HepG2 (cell line): Measurements from ENCODE around the gene ZNF367. TPM values are rescaled to one million over a fixed set of nuclear protein-coding genes. Genes with fewer than 3 reads are reported as not detected.

Source experiments
- ELF4 ChIP-seq: sonication (generic); formaldehyde crosslinking; IDR thresholded peaks from 2 replicates; pipeline ENCODE4 v1.5.0; 2020; ENCODE audit warnings: missing genetic modification reagents, mild to moderate bottlenecking, moderate library complexity, borderline replicate concordance
- FOXM1 ChIP-seq: sonication (generic); formaldehyde crosslinking; IDR thresholded peaks from 2 replicates; pipeline ENCODE4 v1.5.0; 2020; ENCODE audit warnings: missing genetic modification reagents
- MEF2D ChIP-seq: sonication (generic); formaldehyde crosslinking; IDR thresholded peaks from 2 replicates; pipeline ENCODE4 v1.5.1; 2020; ENCODE audit warnings: mild to moderate bottlenecking, missing genetic modification reagents
- POLR2A ChIP-seq, 2 experiments: IDR thresholded peaks; 2 replicates each; pipeline ENCODE4 v1.6.1; 2011; ENCODE audit warnings: low read depth in 2 of 2, low read length in 2 of 2, mild to moderate bottlenecking in 1 of 2, moderate library complexity in 1 of 2; ENCODE audit not compliant: insufficient read depth in 1 of 2
- SOX5 ChIP-seq: IDR thresholded peaks from 2 replicates; pipeline ENCODE4 v1.6.1; 2016; ENCODE audit warnings: borderline replicate concordance
- YEATS2 ChIP-seq: sonication (generic); formaldehyde crosslinking; IDR thresholded peaks from 2 replicates; pipeline ENCODE4 v1.4.0; 2020; ENCODE audit warnings: missing genetic modification reagents, borderline replicate concordance
- ZKSCAN5 ChIP-seq: sonication (generic); formaldehyde crosslinking; IDR thresholded peaks from 2 replicates; pipeline ENCODE4 v1.5.1; 2020; ENCODE audit warnings: mild to moderate bottlenecking, missing genetic modification reagents
- ZNF251 ChIP-seq: sonication (generic); formaldehyde crosslinking; IDR thresholded peaks from 2 replicates; pipeline ENCODE4 v1.9.0; 2021; ENCODE audit warnings: mild to moderate bottlenecking, missing genetic modification reagents
- ZNF263 ChIP-seq: sonication (generic); formaldehyde crosslinking; IDR thresholded peaks from 2 replicates; pipeline ENCODE4 v1.4.0; 2020; ENCODE audit warnings: missing genetic modification reagents
- ZNF616 ChIP-seq: sonication (generic); formaldehyde crosslinking; IDR thresholded peaks from 2 replicates; pipeline ENCODE4 v1.5.0; 2020; ENCODE audit warnings: low read depth, mild to moderate bottlenecking, missing genetic modification reagents
- ZNF672 ChIP-seq: sonication (generic); formaldehyde crosslinking; IDR thresholded peaks from 2 replicates; pipeline ENCODE4 v1.8.1; 2022; ENCODE audit warnings: missing genetic modification reagents
- ZNF782 ChIP-seq: sonication (generic); formaldehyde crosslinking; IDR thresholded peaks from 2 replicates; pipeline ENCODE4 v1.4.0; 2020; ENCODE audit warnings: missing genetic modification reagents, mild to moderate bottlenecking, borderline replicate concordance
- polyA plus RNA-seq, 8 experiments: library from polyadenylated mRNA; depleted of rRNA in 3 of 8; stranded (reverse) in 7 of 8; unstranded in 1 of 8; fragments of >200 nt; fragmentation: Illumina TruSeq in 4 of 8; extraction: Trizol in 4 of 8; gene quantifications; 2 replicates each; pipeline versions ENCODE4 v1.2.1 to v1.2.3, GENCODE V29; 2011 to 2016; ENCODE audit warnings: low read depth in 4 of 8, missing spikeins in 1 of 8, mixed read lengths in 1 of 8; ENCODE audit not compliant: insufficient read depth in 1 of 8
- total RNA-seq, 5 experiments: library from RNA; depleted of rRNA; stranded (reverse); fragments of >200 nt; fragmentation: Illumina TruSeq; extraction: Trizol; gene quantifications; 2 replicates each; pipeline ENCODE4 v1.2.3, GENCODE V29; 2016; ENCODE audit warnings: low read depth in 1 of 5
- TF ChIP-seq, protein P1 (sequence below): sonication (generic); formaldehyde crosslinking; IDR thresholded peaks from 2 replicates; pipeline ENCODE4 v1.5.0; 2020; ENCODE audit warnings: mild to moderate bottlenecking, missing genetic modification reagents, borderline replicate concordance
- TF ChIP-seq, protein P2 (sequence below): sonication (generic); formaldehyde crosslinking; IDR thresholded peaks from 2 replicates; pipeline ENCODE4 v1.4.0; 2020; ENCODE audit warnings: missing genetic modification reagents; ENCODE audit errors: not compliant biosample characterization
- TF ChIP-seq, protein P3 (sequence below): sonication (generic); formaldehyde crosslinking; conservative IDR thresholded peaks from 2 replicates; pipeline ENCODE4 v1.8.0; 2022; ENCODE audit warnings: missing genetic modification reagents
- TF ChIP-seq, protein P4 (sequence below): sonication (generic); formaldehyde crosslinking; IDR thresholded peaks from 2 replicates; pipeline ENCODE4 v1.9.0; 2021; ENCODE audit warnings: missing genetic modification reagents, borderline replicate concordance

ZNF367 gene
- total and polyA plus RNA-seq, 2 of the 13 experiments (the other 11 are each of a cell fraction or from before 2014, with no cell fraction given), result 2.9 to 7.7 TPM

DNA sequence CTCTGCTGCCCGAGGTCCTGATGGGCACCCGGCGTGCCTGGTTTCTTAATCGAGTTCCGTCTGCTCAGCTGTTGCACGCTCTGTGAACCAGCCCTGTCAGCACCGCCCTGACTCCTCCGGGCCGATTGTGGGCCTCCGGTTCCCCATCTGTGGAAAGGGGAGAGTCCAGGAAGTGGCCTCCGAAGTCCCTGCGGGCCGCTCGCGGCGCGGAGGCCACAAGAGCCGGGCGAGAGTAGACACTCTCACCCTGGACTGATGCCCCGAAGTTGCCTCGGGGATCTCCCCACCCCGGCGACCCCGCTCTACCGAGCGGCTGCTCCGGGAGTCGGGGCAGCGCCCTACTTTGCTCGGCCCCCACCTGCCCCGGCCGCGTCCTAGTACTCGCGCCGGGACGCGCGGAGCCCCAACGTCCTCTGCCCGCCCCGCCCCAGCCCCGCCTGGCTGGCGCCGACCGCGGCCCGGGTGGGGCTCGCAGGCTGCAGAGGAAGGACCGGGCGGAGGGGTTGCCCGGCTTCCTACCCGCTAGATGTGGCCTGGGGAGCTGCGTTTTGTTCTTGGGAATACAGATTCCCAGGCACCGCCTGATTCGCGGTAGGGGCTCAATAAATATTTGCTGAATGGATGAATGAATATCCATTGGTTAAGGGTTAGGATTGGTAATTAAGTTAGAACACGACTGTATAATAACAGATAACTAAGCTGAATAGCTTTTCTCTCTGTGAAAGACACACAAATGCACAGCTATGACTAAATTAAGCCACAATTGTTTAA, 935 bp upstream of the ZNF367 start (continued):
- TF ChIP-seq, protein P1, sequence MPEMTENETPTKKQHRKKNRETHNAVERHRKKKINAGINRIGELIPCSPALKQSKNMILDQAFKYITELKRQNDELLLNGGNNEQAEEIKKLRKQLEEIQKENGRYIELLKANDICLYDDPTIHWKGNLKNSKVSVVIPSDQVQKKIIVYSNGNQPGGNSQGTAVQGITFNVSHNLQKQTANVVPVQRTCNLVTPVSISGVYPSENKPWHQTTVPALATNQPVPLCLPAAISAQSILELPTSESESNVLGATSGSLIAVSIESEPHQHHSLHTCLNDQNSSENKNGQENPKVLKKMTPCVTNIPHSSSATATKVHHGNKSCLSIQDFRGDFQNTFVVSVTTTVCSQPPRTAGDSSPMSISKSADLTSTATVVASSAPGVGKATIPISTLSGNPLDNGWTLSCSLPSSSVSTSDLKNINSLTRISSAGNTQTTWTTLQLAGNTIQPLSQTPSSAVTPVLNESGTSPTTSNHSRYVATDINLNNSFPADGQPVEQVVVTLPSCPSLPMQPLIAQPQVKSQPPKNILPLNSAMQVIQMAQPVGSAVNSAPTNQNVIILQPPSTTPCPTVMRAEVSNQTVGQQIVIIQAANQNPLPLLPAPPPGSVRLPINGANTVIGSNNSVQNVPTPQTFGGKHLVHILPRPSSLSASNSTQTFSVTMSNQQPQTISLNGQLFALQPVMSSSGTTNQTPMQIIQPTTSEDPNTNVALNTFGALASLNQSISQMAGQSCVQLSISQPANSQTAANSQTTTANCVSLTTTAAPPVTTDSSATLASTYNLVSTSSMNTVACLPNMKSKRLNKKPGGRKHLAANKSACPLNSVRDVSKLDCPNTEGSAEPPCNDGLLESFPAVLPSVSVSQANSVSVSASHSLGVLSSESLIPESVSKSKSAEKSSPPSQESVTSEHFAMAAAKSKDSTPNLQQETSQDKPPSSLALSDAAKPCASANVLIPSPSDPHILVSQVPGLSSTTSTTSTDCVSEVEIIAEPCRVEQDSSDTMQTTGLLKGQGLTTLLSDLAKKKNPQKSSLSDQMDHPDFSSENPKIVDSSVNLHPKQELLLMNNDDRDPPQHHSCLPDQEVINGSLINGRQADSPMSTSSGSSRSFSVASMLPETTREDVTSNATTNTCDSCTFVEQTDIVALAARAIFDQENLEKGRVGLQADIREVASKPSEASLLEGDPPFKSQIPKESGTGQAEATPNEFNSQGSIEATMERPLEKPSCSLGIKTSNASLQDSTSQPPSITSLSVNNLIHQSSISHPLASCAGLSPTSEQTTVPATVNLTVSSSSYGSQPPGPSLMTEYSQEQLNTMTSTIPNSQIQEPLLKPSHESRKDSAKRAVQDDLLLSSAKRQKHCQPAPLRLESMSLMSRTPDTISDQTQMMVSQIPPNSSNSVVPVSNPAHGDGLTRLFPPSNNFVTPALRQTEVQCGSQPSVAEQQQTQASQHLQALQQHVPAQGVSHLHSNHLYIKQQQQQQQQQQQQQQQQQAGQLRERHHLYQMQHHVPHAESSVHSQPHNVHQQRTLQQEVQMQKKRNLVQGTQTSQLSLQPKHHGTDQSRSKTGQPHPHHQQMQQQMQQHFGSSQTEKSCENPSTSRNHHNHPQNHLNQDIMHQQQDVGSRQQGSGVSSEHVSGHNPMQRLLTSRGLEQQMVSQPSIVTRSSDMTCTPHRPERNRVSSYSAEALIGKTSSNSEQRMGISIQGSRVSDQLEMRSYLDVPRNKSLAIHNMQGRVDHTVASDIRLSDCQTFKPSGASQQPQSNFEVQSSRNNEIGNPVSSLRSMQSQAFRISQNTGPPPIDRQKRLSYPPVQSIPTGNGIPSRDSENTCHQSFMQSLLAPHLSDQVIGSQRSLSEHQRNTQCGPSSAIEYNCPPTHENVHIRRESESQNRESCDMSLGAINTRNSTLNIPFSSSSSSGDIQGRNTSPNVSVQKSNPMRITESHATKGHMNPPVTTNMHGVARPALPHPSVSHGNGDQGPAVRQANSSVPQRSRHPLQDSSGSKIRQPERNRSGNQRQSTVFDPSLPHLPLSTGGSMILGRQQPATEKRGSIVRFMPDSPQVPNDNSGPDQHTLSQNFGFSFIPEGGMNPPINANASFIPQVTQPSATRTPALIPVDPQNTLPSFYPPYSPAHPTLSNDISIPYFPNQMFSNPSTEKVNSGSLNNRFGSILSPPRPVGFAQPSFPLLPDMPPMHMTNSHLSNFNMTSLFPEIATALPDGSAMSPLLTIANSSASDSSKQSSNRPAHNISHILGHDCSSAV (CRISPR knock-in tag), result no peak
- TF ChIP-seq ELF4, result no peak
- TF ChIP-seq SOX5, result no peak
- TF ChIP-seq, protein P2, sequence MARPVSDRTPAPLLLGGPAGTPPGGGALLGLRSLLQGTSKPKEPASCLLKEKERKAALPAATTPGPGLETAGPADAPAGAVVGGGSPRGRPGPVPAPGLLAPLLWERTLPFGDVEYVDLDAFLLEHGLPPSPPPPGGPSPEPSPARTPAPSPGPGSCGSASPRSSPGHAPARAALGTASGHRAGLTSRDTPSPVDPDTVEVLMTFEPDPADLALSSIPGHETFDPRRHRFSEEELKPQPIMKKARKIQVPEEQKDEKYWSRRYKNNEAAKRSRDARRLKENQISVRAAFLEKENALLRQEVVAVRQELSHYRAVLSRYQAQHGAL, result no peak
- no peak for TF ChIP-seq ZNF616 (CRISPR knock-in tag)
- peak; percentile 54; the same call in 1 of the 2 replicates for TF ChIP-seq ZNF672 (CRISPR knock-in tag)
- no peak for TF ChIP-seq ZNF782 (CRISPR knock-in tag)
- TF ChIP-seq, protein P3, sequence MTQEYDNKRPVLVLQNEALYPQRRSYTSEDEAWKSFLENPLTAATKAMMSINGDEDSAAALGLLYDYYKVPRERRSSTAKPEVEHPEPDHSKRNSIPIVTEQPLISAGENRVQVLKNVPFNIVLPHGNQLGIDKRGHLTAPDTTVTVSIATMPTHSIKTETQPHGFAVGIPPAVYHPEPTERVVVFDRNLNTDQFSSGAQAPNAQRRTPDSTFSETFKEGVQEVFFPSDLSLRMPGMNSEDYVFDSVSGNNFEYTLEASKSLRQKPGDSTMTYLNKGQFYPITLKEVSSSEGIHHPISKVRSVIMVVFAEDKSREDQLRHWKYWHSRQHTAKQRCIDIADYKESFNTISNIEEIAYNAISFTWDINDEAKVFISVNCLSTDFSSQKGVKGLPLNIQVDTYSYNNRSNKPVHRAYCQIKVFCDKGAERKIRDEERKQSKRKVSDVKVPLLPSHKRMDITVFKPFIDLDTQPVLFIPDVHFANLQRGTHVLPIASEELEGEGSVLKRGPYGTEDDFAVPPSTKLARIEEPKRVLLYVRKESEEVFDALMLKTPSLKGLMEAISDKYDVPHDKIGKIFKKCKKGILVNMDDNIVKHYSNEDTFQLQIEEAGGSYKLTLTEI (CRISPR knock-in tag), result no peak
- no peak for TF ChIP-seq FOXM1 (CRISPR knock-in tag)
- no peak for TF ChIP-seq ZNF251 (CRISPR knock-in tag)
- TF ChIP-seq POLR2A (IDR thresholded peaks at IDR 0.05; ENCODE audit: insufficient read depth in 1 of 2, low read depth in 2 of 2, low read length in 2 of 2), result peak; percentile 66 to 68
- TF ChIP-seq, protein P4, sequence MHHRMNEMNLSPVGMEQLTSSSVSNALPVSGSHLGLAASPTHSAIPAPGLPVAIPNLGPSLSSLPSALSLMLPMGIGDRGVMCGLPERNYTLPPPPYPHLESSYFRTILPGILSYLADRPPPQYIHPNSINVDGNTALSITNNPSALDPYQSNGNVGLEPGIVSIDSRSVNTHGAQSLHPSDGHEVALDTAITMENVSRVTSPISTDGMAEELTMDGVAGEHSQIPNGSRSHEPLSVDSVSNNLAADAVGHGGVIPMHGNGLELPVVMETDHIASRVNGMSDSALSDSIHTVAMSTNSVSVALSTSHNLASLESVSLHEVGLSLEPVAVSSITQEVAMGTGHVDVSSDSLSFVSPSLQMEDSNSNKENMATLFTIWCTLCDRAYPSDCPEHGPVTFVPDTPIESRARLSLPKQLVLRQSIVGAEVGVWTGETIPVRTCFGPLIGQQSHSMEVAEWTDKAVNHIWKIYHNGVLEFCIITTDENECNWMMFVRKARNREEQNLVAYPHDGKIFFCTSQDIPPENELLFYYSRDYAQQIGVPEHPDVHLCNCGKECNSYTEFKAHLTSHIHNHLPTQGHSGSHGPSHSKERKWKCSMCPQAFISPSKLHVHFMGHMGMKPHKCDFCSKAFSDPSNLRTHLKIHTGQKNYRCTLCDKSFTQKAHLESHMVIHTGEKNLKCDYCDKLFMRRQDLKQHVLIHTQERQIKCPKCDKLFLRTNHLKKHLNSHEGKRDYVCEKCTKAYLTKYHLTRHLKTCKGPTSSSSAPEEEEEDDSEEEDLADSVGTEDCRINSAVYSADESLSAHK, result no peak
- TF ChIP-seq YEATS2 (CRISPR knock-in tag), result peak; percentile 54; the same call in 1 of the 2 replicates
- 0 out of 2 replicates have a peak, but pooled peaks have one; percentile 27 for TF ChIP-seq MEF2D
- TF ChIP-seq ZKSCAN5, result no peak
- peak; percentile 9; the same call in 1 of the 2 replicates for TF ChIP-seq ZNF263 (CRISPR knock-in tag)
